Vagina (tissue), 2 donors: ENCODE results near the gene CHN2.

Experiments used
- POLR2AphosphoS5 ChIP-seq, 2 donors: sonication (generic); formaldehyde crosslinking; IDR thresholded peaks; one replicate each; pipeline ENCODE4 v1.9.0; 2017; ENCODE audit warnings: antibody characterized with exemption in 2 of 2, mild to moderate bottlenecking in 2 of 2, low read depth in 1 of 2; ENCODE audit not compliant: insufficient read depth in 1 of 2
- TF ChIP-seq, protein P1 (sequence below), 3 experiments: fragments of 450-650 bp in 2 of 3; fragments of 200-600 bp in 1 of 3; sonication (generic) in 1 of 3; IDR thresholded peaks; one replicate each; pipeline ENCODE4 v1.5.1; 2017 to 2019; ENCODE audit warnings: antibody characterized with exemption in 3 of 3, mild to moderate bottlenecking in 2 of 3, moderate library complexity in 2 of 3

DNA sequence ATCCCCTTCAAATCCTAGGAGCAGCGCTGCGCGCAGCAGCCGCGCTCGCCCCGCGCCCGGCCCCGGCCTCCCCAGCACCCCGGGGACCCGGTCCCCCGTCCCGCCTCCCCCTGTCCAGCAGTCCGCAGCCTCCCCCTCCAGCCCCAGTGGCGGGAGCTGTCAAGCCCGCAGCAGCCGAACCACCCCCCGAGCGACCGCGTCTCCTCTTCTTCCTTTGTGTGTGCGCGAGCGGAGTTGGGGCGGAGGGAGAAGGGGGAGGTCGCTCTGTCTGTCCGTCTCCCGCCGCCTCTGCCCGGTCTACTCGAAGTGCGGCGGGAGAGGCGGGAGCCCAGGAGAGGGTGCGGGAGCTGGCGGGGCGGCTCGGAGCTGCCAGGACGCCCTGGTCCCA lies 375 bp upstream of the CHN2 start:
- TF ChIP-seq, protein P1, sequence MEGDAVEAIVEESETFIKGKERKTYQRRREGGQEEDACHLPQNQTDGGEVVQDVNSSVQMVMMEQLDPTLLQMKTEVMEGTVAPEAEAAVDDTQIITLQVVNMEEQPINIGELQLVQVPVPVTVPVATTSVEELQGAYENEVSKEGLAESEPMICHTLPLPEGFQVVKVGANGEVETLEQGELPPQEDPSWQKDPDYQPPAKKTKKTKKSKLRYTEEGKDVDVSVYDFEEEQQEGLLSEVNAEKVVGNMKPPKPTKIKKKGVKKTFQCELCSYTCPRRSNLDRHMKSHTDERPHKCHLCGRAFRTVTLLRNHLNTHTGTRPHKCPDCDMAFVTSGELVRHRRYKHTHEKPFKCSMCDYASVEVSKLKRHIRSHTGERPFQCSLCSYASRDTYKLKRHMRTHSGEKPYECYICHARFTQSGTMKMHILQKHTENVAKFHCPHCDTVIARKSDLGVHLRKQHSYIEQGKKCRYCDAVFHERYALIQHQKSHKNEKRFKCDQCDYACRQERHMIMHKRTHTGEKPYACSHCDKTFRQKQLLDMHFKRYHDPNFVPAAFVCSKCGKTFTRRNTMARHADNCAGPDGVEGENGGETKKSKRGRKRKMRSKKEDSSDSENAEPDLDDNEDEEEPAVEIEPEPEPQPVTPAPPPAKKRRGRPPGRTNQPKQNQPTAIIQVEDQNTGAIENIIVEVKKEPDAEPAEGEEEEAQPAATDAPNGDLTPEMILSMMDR (IDR thresholded peaks at IDR 0.05), result no peak
- peak in 1 of 2 donors; percentile 2 for TF ChIP-seq POLR2AphosphoS5 (IDR thresholded peaks at IDR 0.05; ENCODE audit: insufficient read depth in 1 of 2, low read depth in 1 of 2)
